OCI-LY7 (cell line): Measurements from ENCODE around the gene C2orf72. TPM values are rescaled to one million over a fixed set of nuclear protein-coding genes. Genes with fewer than 3 reads are reported as not detected.
"Not testable (repeated sequence)": the region's sequence is repeated elsewhere in the genome, so short reads cannot be mapped to it uniquely, and the experiment has no call there.

Experiments used
- BruUV-seq: library from RNA; stranded (reverse); fragments of 400-500 nt; replicated peaks from 2 replicates; lab custom pipeline; 2021; lab: Mats Ljungman, UMichigan
- CTCF ChIA-PET: fragments of 300-600 bp; sonication (Branson Sonifier 250); formaldehyde crosslinking; loops from one replicate; lab custom pipeline; 2022; ENCODE audit warnings: antibody characterized with exemption; ENCODE audit not compliant: unreplicated experiment; lab: Charles Lee
- POLR2A ChIA-PET: fragments of 300-600 bp; sonication (Branson Sonifier 250); formaldehyde crosslinking; loops from one replicate; lab custom pipeline; 2022; ENCODE audit warnings: antibody characterized with exemption; lab: Charles Lee
- DNase-seq: peaks from one replicate; pipeline ENCODE4 v3.0.0-alpha.2; 2015; ENCODE audit warnings: low spot score
- H2AFZ ChIP-seq: fragments of 200-600 bp; sonication (generic), shearing (Covaris generic); 2 replicates; pipeline ENCODE4 v1.6.1; 2014; ENCODE audit warnings: mild to moderate bottlenecking, antibody characterized with exemption, low read length, moderate library complexity
- H3K27ac ChIP-seq: fragments of 200-600 bp; sonication (generic); 2 replicates; pipeline ENCODE4 v1.5.1; 2014; ENCODE audit warnings: mixed run types, low read depth, mild to moderate bottlenecking, moderate library complexity, low read length, inconsistent platforms; ENCODE audit not compliant: poor library complexity, severe bottlenecking
- H3K36me3 ChIP-seq: fragments of 200-600 bp; sonication (generic); 2 replicates; pipeline ENCODE4 v1.6.1; 2014; ENCODE audit warnings: mild to moderate bottlenecking, antibody characterized with exemption, low read length, moderate library complexity, mixed read lengths; ENCODE audit not compliant: insufficient read depth
- H3K4me1 ChIP-seq: fragments of 200-600 bp; sonication (generic); 2 replicates; pipeline ENCODE4 v1.5.1; 2014; ENCODE audit warnings: mild to moderate bottlenecking, low read length; ENCODE audit not compliant: insufficient read depth, poor library complexity, severe bottlenecking
- H3K4me2 ChIP-seq: fragments of 200-600 bp; sonication (generic); 2 replicates; pipeline ENCODE4 v1.6.1; 2014; ENCODE audit warnings: mild to moderate bottlenecking, low read length
- H3K4me3 ChIP-seq: fragments of 200-600 bp; sonication (generic); 2 replicates; pipeline ENCODE4 v1.5.1; 2014; ENCODE audit warnings: mild to moderate bottlenecking, low read depth, low read length; ENCODE audit not compliant: poor library complexity, severe bottlenecking
- H3K79me2 ChIP-seq: fragments of 200-600 bp; sonication (generic); 2 replicates; pipeline ENCODE4 v1.6.1; 2016; ENCODE audit warnings: low read depth, mild to moderate bottlenecking, low read length, moderate library complexity, mixed read lengths; ENCODE audit not compliant: insufficient read depth
- H3K9me2 ChIP-seq: fragments of 200-600 bp; sonication (generic); 2 replicates; pipeline ENCODE4 v1.6.1; 2016; ENCODE audit warnings: mild to moderate bottlenecking, low read length, mixed read lengths; ENCODE audit not compliant: insufficient read depth
- H3K9me3 ChIP-seq: fragments of 200-600 bp; sonication (generic); 2 replicates; pipeline ENCODE4 v1.6.1; 2014; ENCODE audit warnings: mild to moderate bottlenecking, mixed run types, low read length, mixed read lengths
- H4K20me1 ChIP-seq: fragments of 200-600 bp; sonication (generic); 2 replicates; pipeline ENCODE4 v1.6.1; 2014; ENCODE audit warnings: mild to moderate bottlenecking, antibody characterized with exemption, low read length, moderate library complexity, mixed read lengths; ENCODE audit not compliant: insufficient read depth
- CTCF ChIP-seq: fragments of 200-600 bp; sonication (generic); conservative IDR thresholded peaks from 2 replicates; pipeline ENCODE4 v1.5.1; 2014; ENCODE audit warnings: mild to moderate bottlenecking, antibody characterized with exemption, low read length, moderate library complexity, mixed read lengths
- EZH2phosphoT487 ChIP-seq: fragments of 200-600 bp; sonication (generic); IDR thresholded peaks from 2 replicates; pipeline ENCODE4 v1.6.1; 2018; ENCODE audit warnings: low read depth, borderline replicate concordance, mild to moderate bottlenecking, mixed run types, antibody characterized with exemption, low read length, moderate library complexity, mixed read lengths
- intact Hi-C: fragments of 100-400 bp; cut with micrococcal nuclease; formaldehyde crosslinking; loops from one replicate; pipeline ENCODE4 v1.10.0; 2022; ENCODE audit not compliant: unreplicated experiment
- total RNA-seq, 2 experiments: library from RNA; depleted of rRNA in 1 of 2; stranded (reverse); fragments of >200 nt in 1 of 2; shearing (Covaris generic) in 1 of 2; gene quantifications; 2 replicates each; pipeline ENCODE4 v1.2.3, GENCODE V29; 2014 to 2022

C2orf72 gene
- total RNA-seq, 2 experiments from 2014 or later: not detected

GRCh38 chr2:231001921-231002320, 35.4 kb upstream of the C2orf72 start:
- intact Hi-C loops: no loop called here
- Histone ChIP-seq H3K4me2 (no peak overlapping the region), H4K20me1 (no peaks in the 10 kb centered on the region), H3K9me2 (no peaks in the 10 kb centered on the region), H3K27ac (no peak overlapping the region), H3K4me1 (no peaks in the 10 kb centered on the region), H3K4me3 (no peak overlapping the region), H3K79me2 (no peaks in the 10 kb centered on the region), H2AFZ (no peak overlapping the region), H3K36me3 (no peaks in the 10 kb centered on the region), H3K9me3 (no peaks in the 10 kb centered on the region)
- TF ChIP-seq CTCF (no peak), EZH2phosphoT487 (no peak)
- DNase-seq: no peak
- POLR2A ChIA-PET: interaction anchor here (0.8 kb wide), 1 partner anchor 551 kb away, joined by 3 read pairs; no protein-coding TSS in a partner anchor
- CTCF ChIA-PET: no interaction called here
- no TSS peak for BruUV-seq

GRCh38 chr2:231002641-231003040, 34.7 kb upstream of the C2orf72 start:
- no peak for DNase-seq
- POLR2A ChIA-PET: interaction anchor here (0.6 kb wide), 1 partner anchor 147 kb away, joined by 3 read pairs; no protein-coding TSS in a partner anchor
- CTCF ChIA-PET: no interaction called here
- Histone ChIP-seq H3K27ac (no peak overlapping the region), H3K4me3 (no peak overlapping the region), H3K79me2 (no peaks in the 10 kb centered on the region), H3K4me2 (no peak overlapping the region), H4K20me1 (no peaks in the 10 kb centered on the region), H3K36me3 (no peaks in the 10 kb centered on the region), H3K9me2 (no peaks in the 10 kb centered on the region), H3K4me1 (no peaks in the 10 kb centered on the region), H2AFZ (no peak overlapping the region), H3K9me3 (no peaks in the 10 kb centered on the region)
- TF ChIP-seq CTCF: no peak
- TF ChIP-seq EZH2phosphoT487: no peak
- intact Hi-C loops: no loop called here
- no TSS peak for BruUV-seq

GRCh38 chr2:231003186-231003585, 34.1 kb upstream of the C2orf72 start:
- no TSS peak for BruUV-seq
- Histone ChIP-seq H3K9me2 (no peaks in the 10 kb centered on the region), H2AFZ (no peak overlapping the region), H3K9me3 (no peaks in the 10 kb centered on the region), H3K4me2 (no peak overlapping the region), H4K20me1 (no peaks in the 10 kb centered on the region), H3K4me3 (no peak overlapping the region), H3K4me1 (no peaks in the 10 kb centered on the region), H3K36me3 (no peaks in the 10 kb centered on the region), H3K79me2 (no peaks in the 10 kb centered on the region), H3K27ac (no peak overlapping the region)
- TF ChIP-seq EZH2phosphoT487 (no peak), CTCF (no peak)
- no peak for DNase-seq
- ChIA-PET CTCF (no interaction called here), POLR2A (interaction anchor here (0.6 to 0.9 kb wide), 2 partner anchors 39 to 147 kb away, joined by 3 read pairs; no protein-coding TSS in a partner anchor)
- intact Hi-C loops: no loop called here

GRCh38 chr2:231004930-231005329, 32.4 kb upstream of the C2orf72 start:
- H3K36me3 ChIP-seq, H4K20me1 ChIP-seq, CTCF ChIA-PET, H3K4me2 ChIP-seq, H3K9me2 ChIP-seq, H2AFZ ChIP-seq, H3K79me2 ChIP-seq, H3K9me3 ChIP-seq, POLR2A ChIA-PET, intact Hi-C loops, BruUV-seq, DNase-seq, H3K4me1 ChIP-seq, H3K4me3 ChIP-seq, H3K27ac ChIP-seq: not testable (repeated sequence)
